CD4-positive, alpha-beta T cell treated with Interleukin-4 for 1 hour (primary cell): Measurements from ENCODE around the gene FBXL15.

Experiments
- DNase-seq, 2 donors: peaks; one replicate each; pipeline ENCODE4 v3.0.0-alpha.2; 2020 to 2022

The FBXL15 gene

GRCh38 chr10:102420714-102421506 lies at the start of gene FBXL15:
FBXL15 (plus strand) TSS chr10:102420836; CDS start chr10:102421130, 294 bp downstream.
- peak; percentile 96 to 97 for DNase-seq

- no peak for DNase-seq
Observed at GRCh38 chr10:102371295-102371694, 49.3 kb upstream of the FBXL15 start.

GRCh38 chr10:102375250-102375649 lies 45.4 kb upstream of the FBXL15 start:
- DNase-seq = no peak

- DNase-seq = no peak
Observed at GRCh38 chr10:102375867-102376266, 44.8 kb upstream of the FBXL15 start.

GRCh38 chr10:102376901-102377300 lies 43.7 kb upstream of the FBXL15 start:
- no peak for DNase-seq

GRCh38 chr10:102379383-102379782 lies 41.3 kb upstream of the FBXL15 start:
- DNase-seq = no peak

GRCh38 chr10:102381983-102382382 lies 38.7 kb upstream of the FBXL15 start:
- DNase-seq = no peak

- DNase-seq = no peak
Observed at GRCh38 chr10:102382871-102383270, 37.8 kb upstream of the FBXL15 start.

GRCh38 chr10:102384053-102384452 lies 36.6 kb upstream of the FBXL15 start:
- peak in 1 of 2 donors; percentile 31 for DNase-seq

GRCh38 chr10:102384606-102385429 lies 35.8 kb upstream of the FBXL15 start:
- DNase-seq = no peak

- DNase-seq = no peak
Observed at GRCh38 chr10:102389894-102390293, 30.7 kb upstream of the FBXL15 start.

- no peak for DNase-seq
Observed at GRCh38 chr10:102392306-102392705, 28.3 kb upstream of the FBXL15 start.

GRCh38 chr10:102393411-102394078 lies 27.1 kb upstream of the FBXL15 start:
- DNase-seq = no peak

- DNase-seq = peak; percentile 99
Observed at GRCh38 chr10:102394079-102394800, 26.4 kb upstream of the FBXL15 start.

- peak; percentile 75 to 76 for DNase-seq
Observed at GRCh38 chr10:102394801-102395399, 25.7 kb upstream of the FBXL15 start.

GRCh38 chr10:102395400-102396316 lies 25.0 kb upstream of the FBXL15 start, which contains the start of gene NFKB2:
NFKB2 (plus strand) TSS chr10:102395705; CDS start chr10:102395960, 255 bp downstream.
- DNase-seq = peak; percentile 95 to 96

- DNase-seq = peak in 1 of 2 donors; percentile 32
Observed at GRCh38 chr10:102396317-102396650, 24.4 kb upstream of the FBXL15 start.

- no peak for DNase-seq
Observed at GRCh38 chr10:102396730-102397151, 23.9 kb upstream of the FBXL15 start.

- DNase-seq = peak in 1 of 2 donors; percentile 13
Observed at GRCh38 chr10:102397222-102398171, 23.1 kb upstream of the FBXL15 start.
